Activated gamma-delta T cell (primary cell): ENCODE measurements around the gene SLC17A5.
"Not testable (repeated sequence)": the region's sequence is repeated elsewhere in the genome, so short reads cannot be mapped to it uniquely, and the experiment has no call there.

Source experiments
- DNase-seq: peaks from one replicate; lab custom pipeline; 2025; lab: John Stamatoyannopoulos, UW
- total RNA-seq, 2 donors: gene quantifications; one replicate each; lab custom pipeline; 2026; lab: John Stamatoyannopoulos, UW

Gene SLC17A5
- total RNA-seq, result 25.6 to 28.2 reads per million in 2 donors

- peak; percentile 87 for DNase-seq
These were observed at the start of gene SLC17A5 for GRCh38 chr6:73653571-73654424. TSS of gene SLC17A5 (minus strand) at chr6:73653992. CDS start at chr6:73653886, 106 bp downstream.

- no peak for DNase-seq
These were observed 49.7 kb upstream of the SLC17A5 start for GRCh38 chr6:73703466-73703865.

- DNase-seq, result no peak
These were observed 48.7 kb upstream of the SLC17A5 start for GRCh38 chr6:73702444-73702843.

GRCh38 chr6:73699676-73700459, 46.1 kb upstream of the SLC17A5 start:
- DNase-seq, result no peak

- no peak for DNase-seq
These were observed 43.3 kb upstream of the SLC17A5 start for GRCh38 chr6:73696966-73697655.

- peak; percentile 14 for DNase-seq
These were observed 42.0 kb upstream of the SLC17A5 start, which contains the start of gene CD109 for GRCh38 chr6:73695619-73696421. TSS of gene CD109 (plus strand) at chr6:73696203. CDS start at chr6:73696216, 13 bp downstream.

- no peak for DNase-seq
These were observed 41.1 kb upstream of the SLC17A5 start for GRCh38 chr6:73694711-73695411.

- no peak for DNase-seq
These were observed 37.7 kb upstream of the SLC17A5 start for GRCh38 chr6:73691512-73691911.

- no peak for DNase-seq
These were observed 36.3 kb upstream of the SLC17A5 start for GRCh38 chr6:73690056-73690455.

GRCh38 chr6:73688351-73688750, 34.6 kb upstream of the SLC17A5 start:
- no peak for DNase-seq

GRCh38 chr6:73683574-73683973, 29.8 kb upstream of the SLC17A5 start:
- DNase-seq, result not testable (repeated sequence)

GRCh38 chr6:73680289-73680918, 26.6 kb upstream of the SLC17A5 start:
- no peak for DNase-seq

- not testable (repeated sequence) for DNase-seq
These were observed 26.1 kb upstream of the SLC17A5 start for GRCh38 chr6:73679846-73680245.

- DNase-seq, result no peak
These were observed 25.2 kb upstream of the SLC17A5 start for GRCh38 chr6:73679009-73679408.

- no peak for DNase-seq
These were observed 21.8 kb upstream of the SLC17A5 start for GRCh38 chr6:73675466-73676098.

- DNase-seq, result no peak
These were observed 18.3 kb upstream of the SLC17A5 start for GRCh38 chr6:73671911-73672685.

- DNase-seq, result no peak
These were observed 15.2 kb upstream of the SLC17A5 start for GRCh38 chr6:73669005-73669404.

GRCh38 chr6:73667798-73668197, 14.0 kb upstream of the SLC17A5 start:
- DNase-seq, result no peak

GRCh38 chr6:73666393-73666792, 12.6 kb upstream of the SLC17A5 start:
- DNase-seq, result no peak
